Nephron (organoid): ENCODE data around the gene WFDC9.
"Not testable (repeated sequence)": the region's sequence is repeated elsewhere in the genome, so short reads cannot be mapped to it uniquely, and the experiment has no call there.

Experiments
- H3K27ac Mint-ChIP-seq, 3 experiments: 2 replicates each; pipeline ENCODE4 v1.8.0; 2020; ENCODE audit warnings: mixed read lengths in 3 of 3, mild to moderate bottlenecking in 2 of 3, moderate library complexity in 1 of 3
- H3K27me3 Mint-ChIP-seq: 2 replicates; pipeline ENCODE4 v1.8.0; 2021; ENCODE audit warnings: low read depth, mild to moderate bottlenecking, moderate library complexity, mixed read lengths
- H3K36me3 Mint-ChIP-seq: 2 replicates; pipeline ENCODE4 v1.8.0; 2020; ENCODE audit warnings: low read depth, mixed read lengths
- H3K4me1 Mint-ChIP-seq: 2 replicates; pipeline ENCODE4 v1.8.0; 2020; ENCODE audit warnings: mixed read lengths
- H3K4me3 Mint-ChIP-seq, 3 experiments: 2 replicates each; pipeline ENCODE4 v1.8.0; 2020; ENCODE audit warnings: mild to moderate bottlenecking in 3 of 3, mixed read lengths in 3 of 3, moderate library complexity in 2 of 3
- H3K9me3 Mint-ChIP-seq: 2 replicates; pipeline ENCODE4 v1.8.0; 2020; ENCODE audit warnings: mixed read lengths
- TF ChIP-seq, protein P1 (sequence below), 3 experiments: fragments of 200-600 bp; sonication (generic); IDR thresholded peaks; one replicate each; pipeline ENCODE4 v1.5.0; 2021; ENCODE audit warnings: antibody characterized with exemption in 3 of 3; ENCODE audit not compliant: unreplicated experiment in 3 of 3

WFDC9 gene

DNA sequence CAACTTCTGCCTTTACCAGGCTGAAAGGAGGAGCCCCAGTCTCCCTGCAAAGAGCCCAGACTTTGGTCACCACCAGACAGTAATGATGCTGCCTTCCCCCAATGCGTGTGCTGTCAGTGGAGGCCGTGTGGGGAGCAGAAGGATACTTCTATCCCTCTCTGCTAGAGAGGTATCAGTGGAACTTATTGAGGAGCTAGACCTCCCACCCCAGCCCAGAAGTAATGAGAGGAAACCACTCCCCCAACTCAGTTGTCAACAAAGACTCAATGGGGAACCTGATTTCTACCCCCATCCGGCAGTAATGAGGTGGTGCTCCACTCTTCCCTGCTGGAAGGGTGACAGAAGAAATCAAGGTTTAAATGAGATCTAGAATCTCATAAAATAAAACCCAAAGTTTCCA lies 47.6 kb downstream of the WFDC9 start:
- no peak overlapping the region for H3K4me3 Mint-ChIP-seq
- H3K27ac Mint-ChIP-seq: no peak overlapping the region
- H3K9me3 Mint-ChIP-seq: no peaks in the 10 kb centered on the region
- TF ChIP-seq, protein P1, sequence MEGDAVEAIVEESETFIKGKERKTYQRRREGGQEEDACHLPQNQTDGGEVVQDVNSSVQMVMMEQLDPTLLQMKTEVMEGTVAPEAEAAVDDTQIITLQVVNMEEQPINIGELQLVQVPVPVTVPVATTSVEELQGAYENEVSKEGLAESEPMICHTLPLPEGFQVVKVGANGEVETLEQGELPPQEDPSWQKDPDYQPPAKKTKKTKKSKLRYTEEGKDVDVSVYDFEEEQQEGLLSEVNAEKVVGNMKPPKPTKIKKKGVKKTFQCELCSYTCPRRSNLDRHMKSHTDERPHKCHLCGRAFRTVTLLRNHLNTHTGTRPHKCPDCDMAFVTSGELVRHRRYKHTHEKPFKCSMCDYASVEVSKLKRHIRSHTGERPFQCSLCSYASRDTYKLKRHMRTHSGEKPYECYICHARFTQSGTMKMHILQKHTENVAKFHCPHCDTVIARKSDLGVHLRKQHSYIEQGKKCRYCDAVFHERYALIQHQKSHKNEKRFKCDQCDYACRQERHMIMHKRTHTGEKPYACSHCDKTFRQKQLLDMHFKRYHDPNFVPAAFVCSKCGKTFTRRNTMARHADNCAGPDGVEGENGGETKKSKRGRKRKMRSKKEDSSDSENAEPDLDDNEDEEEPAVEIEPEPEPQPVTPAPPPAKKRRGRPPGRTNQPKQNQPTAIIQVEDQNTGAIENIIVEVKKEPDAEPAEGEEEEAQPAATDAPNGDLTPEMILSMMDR (IDR thresholded peaks at IDR 0.05; ENCODE audit: unreplicated experiment in 3 of 3): no peak
- no peaks in the 10 kb centered on the region for H3K4me1 Mint-ChIP-seq
- peaks cover 15% of the 10 kb centered on the region for H3K27me3 Mint-ChIP-seq
- no peaks in the 10 kb centered on the region for H3K36me3 Mint-ChIP-seq

GRCh38 chr20:45581702-45582101 lies 49.4 kb downstream of the WFDC9 start:
- Mint-ChIP-seq H3K4me3 (no peak overlapping the region), H3K36me3 (no peaks in the 10 kb centered on the region), H3K27ac (no peak overlapping the region), H3K27me3 (peaks cover 15% of the 10 kb centered on the region), H3K9me3 (no peaks in the 10 kb centered on the region), H3K4me1 (no peaks in the 10 kb centered on the region)
- TF ChIP-seq, protein P1 (IDR thresholded peaks at IDR 0.05; ENCODE audit: unreplicated experiment in 3 of 3): no peak

DNA sequence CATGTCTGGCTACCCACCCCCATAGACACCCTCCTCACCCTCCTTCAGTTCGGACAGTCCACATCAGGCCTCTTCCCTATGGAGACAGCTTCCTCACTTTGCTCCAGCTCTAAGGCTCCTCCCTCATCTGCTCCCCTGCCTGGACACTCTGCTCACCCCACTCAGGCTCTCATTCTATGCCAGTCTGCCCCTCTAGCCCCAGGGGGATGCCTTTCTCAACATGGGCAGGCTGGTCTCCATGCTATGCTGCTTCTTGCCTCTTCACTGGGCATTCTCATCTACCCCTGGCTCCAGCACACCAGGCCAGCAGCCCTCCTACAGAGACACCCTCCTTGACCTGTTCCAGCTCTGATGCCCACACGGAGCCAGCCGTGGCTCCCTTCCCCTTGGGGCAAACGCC lies 51.9 kb downstream of the WFDC9 start, which contains the start of gene WFDC8:
Gene WFDC8 (minus strand): TSS at position 101 of the 400 bp plus-strand sequence. CDS start 37 bp downstream, at position 64.
- H3K36me3 Mint-ChIP-seq: no peaks in the 10 kb centered on the region
- H3K27ac Mint-ChIP-seq: no peak within 1 kb of the TSS
- peaks cover 15% of the 10 kb centered on the region for H3K27me3 Mint-ChIP-seq
- no peaks in the 10 kb centered on the region for H3K9me3 Mint-ChIP-seq
- no peaks in the 10 kb centered on the region for H3K4me1 Mint-ChIP-seq
- TF ChIP-seq, protein P1 (IDR thresholded peaks at IDR 0.05; ENCODE audit: unreplicated experiment in 3 of 3): no peak
- no peak within 1 kb of the TSS for H3K4me3 Mint-ChIP-seq

DNA sequence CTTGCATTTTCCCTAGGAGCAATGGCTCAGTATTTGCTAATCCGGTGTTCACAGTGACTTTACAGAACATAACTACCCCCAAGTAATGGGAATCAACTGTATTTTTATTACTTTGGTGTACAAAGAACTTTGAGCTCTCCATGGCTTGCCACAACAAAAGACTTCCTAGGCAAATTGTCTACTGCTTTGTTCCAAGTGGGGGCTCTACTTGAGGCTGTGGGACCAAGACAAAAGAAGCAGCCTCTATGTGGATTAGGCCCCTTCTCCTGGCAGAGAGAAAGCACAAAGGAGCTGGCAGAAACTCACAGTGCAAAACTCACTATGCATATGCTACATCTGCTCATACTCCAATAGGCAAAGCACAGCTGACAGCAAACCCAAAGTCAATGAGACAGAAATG lies 52.9 kb downstream of the WFDC9 start:
- Mint-ChIP-seq H3K4me1 (no peaks in the 10 kb centered on the region), H3K36me3 (no peaks in the 10 kb centered on the region), H3K9me3 (no peaks in the 10 kb centered on the region), H3K27ac (no peak overlapping the region), H3K4me3 (no peak overlapping the region), H3K27me3 (peaks cover 11% of the 10 kb centered on the region)
- TF ChIP-seq, protein P1 (IDR thresholded peaks at IDR 0.05; ENCODE audit: unreplicated experiment in 3 of 3): no peak

DNA sequence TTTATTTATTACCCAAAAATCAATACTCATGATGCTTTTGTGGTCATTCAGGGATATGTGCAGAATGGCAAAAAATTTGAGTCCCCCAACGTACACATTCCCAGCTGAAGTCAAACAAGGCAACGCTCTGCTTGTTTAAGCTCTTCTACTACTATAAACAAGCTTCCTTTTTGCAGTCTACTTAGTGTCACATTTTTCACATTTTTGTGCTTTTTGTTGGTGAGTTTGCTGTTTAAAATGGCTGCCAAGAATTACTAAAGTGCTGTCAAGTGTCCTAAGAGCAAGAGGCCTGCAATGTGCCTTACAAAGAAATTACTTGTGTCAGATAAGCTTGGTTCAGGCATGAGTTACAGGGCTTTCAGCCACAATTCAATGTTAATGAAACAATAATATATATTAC lies 54.1 kb downstream of the WFDC9 start:
- peak overlapping the region in 2 of 3 experiments; percentile 31 to 55 for H3K27ac Mint-ChIP-seq
- TF ChIP-seq, protein P1 (IDR thresholded peaks at IDR 0.05; ENCODE audit: unreplicated experiment in 3 of 3): no peak

DNA sequence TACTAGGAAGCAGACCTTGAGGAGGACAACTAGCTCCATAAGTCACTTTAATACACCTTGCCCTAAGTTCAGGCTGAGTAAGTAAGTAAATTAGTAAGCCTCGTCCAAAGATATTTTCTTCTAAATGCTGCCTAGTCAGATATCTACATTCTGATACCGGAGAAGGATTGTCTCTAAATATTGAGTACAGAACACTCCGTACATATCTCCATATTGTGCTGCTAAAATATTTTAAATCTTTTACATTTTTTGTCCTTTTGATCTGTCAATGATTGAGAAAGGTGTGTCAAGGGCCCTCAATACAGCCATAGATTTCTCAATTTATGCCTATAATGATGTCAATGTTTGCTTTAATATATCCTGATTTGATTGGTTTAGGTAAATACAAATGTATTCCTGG lies 55.2 kb downstream of the WFDC9 start:
- peaks cover 3% of the 10 kb centered on the region for H3K9me3 Mint-ChIP-seq

More for the DNA sequence above, 54.1 kb downstream of the WFDC9 start:
- Mint-ChIP-seq H3K9me3 (peaks cover 3% of the 10 kb centered on the region), H3K27me3 (peaks cover 8% of the 10 kb centered on the region), H3K4me1 (no peaks in the 10 kb centered on the region), H3K36me3 (no peaks in the 10 kb centered on the region), H3K4me3 (no peak overlapping the region)

GRCh38 chr20:45569650-45570049 lies 61.4 kb downstream of the WFDC9 start:
- H3K4me3 Mint-ChIP-seq, H3K27me3 Mint-ChIP-seq, H3K4me1 Mint-ChIP-seq, H3K27ac Mint-ChIP-seq, H3K9me3 Mint-ChIP-seq, H3K36me3 Mint-ChIP-seq: not testable (repeated sequence)

More for the DNA sequence above, 55.2 kb downstream of the WFDC9 start:
- no peaks in the 10 kb centered on the region for H3K4me1 Mint-ChIP-seq
- H3K27me3 Mint-ChIP-seq: peaks cover 8% of the 10 kb centered on the region
- TF ChIP-seq, protein P1 (IDR thresholded peaks at IDR 0.05; ENCODE audit: unreplicated experiment in 3 of 3): no peak
- no peaks in the 10 kb centered on the region for H3K36me3 Mint-ChIP-seq
- H3K27ac Mint-ChIP-seq: no peak overlapping the region
- no peak overlapping the region for H3K4me3 Mint-ChIP-seq
